DND-41 (cell line): Measurements from ENCODE around the gene CEP112.

Source experiments
- EZH2 ChIP-seq: IDR thresholded peaks from 3 replicates; pipeline ENCODE4 v1.6.1; 2012; ENCODE audit warnings: borderline replicate concordance, low read depth, mild to moderate bottlenecking, moderate library complexity, low read length, inconsistent platforms; ENCODE audit not compliant: severe bottlenecking
- TF ChIP-seq, protein P1 (sequence below): IDR thresholded peaks from 2 replicates; pipeline ENCODE4 v1.5.1; 2012; ENCODE audit warnings: borderline replicate concordance, low read length, moderate library complexity, mild to moderate bottlenecking; ENCODE audit not compliant: poor library complexity, severe bottlenecking; ENCODE audit errors: extremely low read depth

DNA sequence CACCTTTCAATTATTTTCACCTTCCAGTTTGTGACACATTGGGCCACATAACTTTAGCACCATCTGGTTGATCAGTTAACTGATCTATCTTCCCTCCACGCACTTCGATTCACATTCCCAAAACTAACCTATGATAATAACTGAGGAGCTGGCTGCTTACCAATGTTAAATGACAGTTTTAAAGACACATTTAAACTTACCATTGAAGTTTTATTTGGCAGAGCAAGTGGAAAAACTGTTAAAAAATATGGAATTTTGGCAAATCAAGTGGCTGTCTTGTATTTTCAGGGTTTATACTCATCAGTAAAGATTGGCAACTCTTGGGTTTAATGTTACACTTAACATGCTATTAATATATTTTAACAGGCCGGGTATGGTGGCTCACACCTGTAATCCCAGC is 42.7 kb upstream of the CEP112 start:
- TF ChIP-seq, protein P1, sequence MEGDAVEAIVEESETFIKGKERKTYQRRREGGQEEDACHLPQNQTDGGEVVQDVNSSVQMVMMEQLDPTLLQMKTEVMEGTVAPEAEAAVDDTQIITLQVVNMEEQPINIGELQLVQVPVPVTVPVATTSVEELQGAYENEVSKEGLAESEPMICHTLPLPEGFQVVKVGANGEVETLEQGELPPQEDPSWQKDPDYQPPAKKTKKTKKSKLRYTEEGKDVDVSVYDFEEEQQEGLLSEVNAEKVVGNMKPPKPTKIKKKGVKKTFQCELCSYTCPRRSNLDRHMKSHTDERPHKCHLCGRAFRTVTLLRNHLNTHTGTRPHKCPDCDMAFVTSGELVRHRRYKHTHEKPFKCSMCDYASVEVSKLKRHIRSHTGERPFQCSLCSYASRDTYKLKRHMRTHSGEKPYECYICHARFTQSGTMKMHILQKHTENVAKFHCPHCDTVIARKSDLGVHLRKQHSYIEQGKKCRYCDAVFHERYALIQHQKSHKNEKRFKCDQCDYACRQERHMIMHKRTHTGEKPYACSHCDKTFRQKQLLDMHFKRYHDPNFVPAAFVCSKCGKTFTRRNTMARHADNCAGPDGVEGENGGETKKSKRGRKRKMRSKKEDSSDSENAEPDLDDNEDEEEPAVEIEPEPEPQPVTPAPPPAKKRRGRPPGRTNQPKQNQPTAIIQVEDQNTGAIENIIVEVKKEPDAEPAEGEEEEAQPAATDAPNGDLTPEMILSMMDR = no peak
- no peak for TF ChIP-seq EZH2
